Stimulated activated naive CD8-positive, alpha-beta T cell treated with anti-CD3 and anti-CD28 coated beads, Interleukin-15, Interleukin-2, amounts not matched to agents 100 ng/mL and 50 ng/mL, for 24 hours (primary cell): ENCODE measurements around the gene GPR82.
"Not testable (repeated sequence)": the region's sequence is repeated elsewhere in the genome, so short reads cannot be mapped to it uniquely, and the experiment has no call there.

Source experiments
- H3K27ac Mint-ChIP-seq: one replicate; pipeline ENCODE4 v1.8.0; 2021; ENCODE audit warnings: mild to moderate bottlenecking, mixed read lengths
- H3K27me3 Mint-ChIP-seq: one replicate; pipeline ENCODE4 v1.8.0; 2021; ENCODE audit warnings: mixed read lengths
- H3K36me3 Mint-ChIP-seq: one replicate; pipeline ENCODE4 v1.8.0; 2021; ENCODE audit warnings: low read depth, mixed read lengths
- H3K4me1 Mint-ChIP-seq: one replicate; pipeline ENCODE4 v1.8.0; 2021; ENCODE audit warnings: low read depth, mixed read lengths
- H3K4me3 Mint-ChIP-seq: one replicate; pipeline ENCODE4 v1.8.0; 2021; ENCODE audit warnings: mild to moderate bottlenecking, mixed read lengths
- H3K9me3 Mint-ChIP-seq: one replicate; pipeline ENCODE4 v1.8.0; 2021; ENCODE audit warnings: mixed read lengths

Gene GPR82

DNA sequence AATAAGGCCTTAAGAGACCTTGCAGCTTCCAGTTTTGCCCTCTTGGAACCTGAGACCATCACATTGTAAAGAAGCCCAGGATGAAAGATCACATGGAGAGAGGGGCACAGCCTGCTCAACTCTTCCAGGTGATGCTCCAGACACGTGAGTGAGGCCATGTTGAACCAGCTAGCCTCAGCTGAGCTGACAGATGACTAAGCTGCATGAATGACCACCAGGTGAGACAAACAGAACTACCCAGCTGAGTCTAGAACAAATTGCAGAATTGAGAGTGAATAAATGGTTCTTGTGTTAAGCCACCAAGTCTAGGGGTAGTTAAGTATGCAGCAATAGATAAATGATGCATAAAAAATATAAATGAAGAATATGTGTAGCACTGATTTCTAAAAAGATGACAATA is 16.8 kb upstream of the GPR82 start:
- Mint-ChIP-seq H3K4me3 (no peak overlapping the region), H3K4me1 (peaks cover 72% of the 10 kb centered on the region), H3K27ac (no peak overlapping the region), H3K36me3 (peaks cover 3% of the 10 kb centered on the region), H3K27me3 (no peaks in the 10 kb centered on the region), H3K9me3 (no peaks in the 10 kb centered on the region)

DNA sequence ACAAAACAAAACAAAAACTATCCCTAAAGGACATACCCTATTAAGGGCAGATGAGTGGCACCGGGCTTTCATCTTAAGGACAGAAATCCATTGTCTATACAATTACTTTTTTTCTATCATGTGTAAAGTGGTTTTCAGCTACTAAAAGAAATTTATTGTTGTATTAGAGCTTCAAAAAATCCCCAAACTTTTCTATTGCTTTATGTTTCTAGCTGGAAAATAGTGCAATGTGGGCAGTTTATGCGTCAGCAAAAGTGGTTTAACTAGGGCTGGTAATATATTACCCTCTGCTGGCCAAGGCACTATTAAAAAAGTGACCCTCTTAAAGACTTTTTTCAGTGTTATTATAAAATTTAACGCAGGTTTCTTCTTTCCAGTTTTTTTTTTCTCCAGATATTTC is 15.5 kb upstream of the GPR82 start:
- H3K27ac Mint-ChIP-seq: no peak overlapping the region
- H3K4me3 Mint-ChIP-seq: no peak overlapping the region
- peaks cover 3% of the 10 kb centered on the region for H3K36me3 Mint-ChIP-seq
- no peaks in the 10 kb centered on the region for H3K27me3 Mint-ChIP-seq
- H3K4me1 Mint-ChIP-seq: peaks cover 65% of the 10 kb centered on the region
- no peaks in the 10 kb centered on the region for H3K9me3 Mint-ChIP-seq

DNA sequence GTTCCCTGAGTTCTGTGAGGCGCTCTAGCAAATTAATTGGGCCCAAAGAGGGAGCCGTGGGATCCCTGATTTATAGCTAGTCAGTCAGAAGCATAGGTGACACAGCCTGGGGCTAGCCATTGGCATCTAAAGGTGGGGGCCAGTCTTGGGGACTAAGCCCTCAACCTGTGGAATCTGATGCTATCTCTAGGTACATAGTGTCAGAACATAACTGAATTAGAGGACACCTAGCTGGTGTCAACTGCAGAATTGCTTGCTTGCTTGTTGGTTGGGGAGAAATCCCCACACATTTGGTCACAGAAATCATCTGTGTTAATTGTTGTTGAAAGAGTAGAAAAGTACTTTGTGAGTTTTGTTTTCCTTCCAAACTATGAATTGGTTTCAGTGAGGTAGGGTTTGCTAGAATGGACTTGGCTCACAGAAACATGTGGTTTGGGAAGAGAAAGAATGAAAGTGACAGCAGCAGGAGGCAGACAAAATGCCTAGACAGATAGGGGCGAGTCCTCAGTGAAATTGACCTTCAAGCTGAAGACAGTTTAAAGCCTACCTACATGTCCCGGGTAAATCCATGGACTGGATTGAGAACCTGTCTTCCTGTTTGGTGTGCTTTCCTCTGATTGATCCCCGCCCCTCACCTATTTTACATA is 12.8 kb upstream of the GPR82 start:
- H3K36me3 Mint-ChIP-seq: peaks cover 6% of the 10 kb centered on the region
- H3K9me3 Mint-ChIP-seq: no peaks in the 10 kb centered on the region
- H3K4me3 Mint-ChIP-seq: no peak overlapping the region
- H3K27ac Mint-ChIP-seq: peak overlapping the region; percentile 37
- no peaks in the 10 kb centered on the region for H3K27me3 Mint-ChIP-seq
- peaks cover 48% of the 10 kb centered on the region for H3K4me1 Mint-ChIP-seq

GRCh38 chrX:41716222-41716621 is 7.8 kb upstream of the GPR82 start:
- Mint-ChIP-seq H3K27ac (no peak overlapping the region), H3K9me3 (peaks cover 10% of the 10 kb centered on the region), H3K36me3 (peaks cover 38% of the 10 kb centered on the region), H3K27me3 (no peaks in the 10 kb centered on the region), H3K4me3 (no peak overlapping the region), H3K4me1 (peaks cover 49% of the 10 kb centered on the region)

GRCh38 chrX:41716767-41717473 is 7.1 kb upstream of the GPR82 start:
- H3K4me3 Mint-ChIP-seq: no peak overlapping the region
- H3K27ac Mint-ChIP-seq: peak overlapping the region; percentile 68
- H3K4me1 Mint-ChIP-seq: peaks cover 51% of the 10 kb centered on the region
- peaks cover 10% of the 10 kb centered on the region for H3K9me3 Mint-ChIP-seq
- no peaks in the 10 kb centered on the region for H3K27me3 Mint-ChIP-seq
- peaks cover 38% of the 10 kb centered on the region for H3K36me3 Mint-ChIP-seq

GRCh38 chrX:41718481-41719235 is 5.3 kb upstream of the GPR82 start:
- Mint-ChIP-seq H3K4me3 (no peak overlapping the region), H3K4me1 (peaks cover 65% of the 10 kb centered on the region), H3K36me3 (peaks cover 40% of the 10 kb centered on the region), H3K9me3 (peaks cover 13% of the 10 kb centered on the region), H3K27ac (no peak overlapping the region), H3K27me3 (no peaks in the 10 kb centered on the region)

DNA sequence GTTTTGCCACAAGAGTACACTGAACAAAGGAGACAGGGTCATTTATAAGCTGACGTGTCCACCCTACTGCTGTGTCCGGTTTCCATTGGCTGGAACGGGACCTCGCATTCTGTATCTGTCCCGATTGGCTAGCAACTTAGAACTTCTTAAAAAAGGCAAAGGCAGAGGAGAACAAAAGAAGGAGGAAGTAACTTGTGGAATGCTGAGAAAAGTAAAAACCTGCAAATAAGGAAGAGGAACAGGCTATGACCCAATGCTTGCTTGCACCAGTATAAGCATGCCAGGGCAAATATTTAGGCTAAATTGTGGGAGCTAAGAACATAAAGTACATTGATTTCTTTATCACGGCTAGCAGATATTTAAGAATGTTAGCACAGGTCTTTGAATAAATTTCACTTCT is 4.4 kb upstream of the GPR82 start:
- Mint-ChIP-seq H3K4me3 (peak overlapping the region; percentile 30), H3K27ac (peak overlapping the region; percentile 91), H3K4me1 (peaks cover 72% of the 10 kb centered on the region), H3K9me3 (peaks cover 13% of the 10 kb centered on the region), H3K36me3 (peaks cover 38% of the 10 kb centered on the region)
- H3K27me3 Mint-ChIP-seq: not testable (repeated sequence)

GRCh38 chrX:41720125-41720779 is 3.7 kb upstream of the GPR82 start:
- Mint-ChIP-seq H3K36me3 (peaks cover 38% of the 10 kb centered on the region), H3K9me3 (peaks cover 13% of the 10 kb centered on the region), H3K4me1 (peaks cover 73% of the 10 kb centered on the region), H3K4me3 (no peak overlapping the region), H3K27ac (peak overlapping the region; percentile 91), H3K27me3 (no peaks in the 10 kb centered on the region)

DNA sequence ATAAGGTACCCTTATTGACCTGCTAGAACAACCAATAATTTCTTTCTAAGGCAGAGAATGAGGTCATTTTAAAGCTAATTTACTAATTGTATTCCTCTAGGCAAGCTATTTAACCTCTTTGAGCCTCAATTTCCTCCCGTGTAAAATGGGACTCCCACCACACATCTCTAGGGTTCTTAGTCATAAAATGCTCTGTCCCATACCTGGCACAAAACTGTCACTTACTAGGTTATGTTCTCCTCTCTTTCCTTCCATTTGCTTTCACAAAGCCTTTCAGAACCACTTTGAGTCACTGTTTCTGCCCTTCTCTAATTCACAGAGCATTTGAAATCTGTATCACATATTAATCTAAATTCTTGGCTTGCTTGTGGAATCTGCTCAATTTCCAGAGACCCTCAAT is 2.4 kb upstream of the GPR82 start:
- no peaks in the 10 kb centered on the region for H3K27me3 Mint-ChIP-seq
- H3K4me1 Mint-ChIP-seq: peaks cover 65% of the 10 kb centered on the region
- peaks cover 13% of the 10 kb centered on the region for H3K9me3 Mint-ChIP-seq
- peaks cover 38% of the 10 kb centered on the region for H3K36me3 Mint-ChIP-seq
- H3K27ac Mint-ChIP-seq: peak overlapping the region; percentile 85
- peak overlapping the region; percentile 20 for H3K4me3 Mint-ChIP-seq

DNA sequence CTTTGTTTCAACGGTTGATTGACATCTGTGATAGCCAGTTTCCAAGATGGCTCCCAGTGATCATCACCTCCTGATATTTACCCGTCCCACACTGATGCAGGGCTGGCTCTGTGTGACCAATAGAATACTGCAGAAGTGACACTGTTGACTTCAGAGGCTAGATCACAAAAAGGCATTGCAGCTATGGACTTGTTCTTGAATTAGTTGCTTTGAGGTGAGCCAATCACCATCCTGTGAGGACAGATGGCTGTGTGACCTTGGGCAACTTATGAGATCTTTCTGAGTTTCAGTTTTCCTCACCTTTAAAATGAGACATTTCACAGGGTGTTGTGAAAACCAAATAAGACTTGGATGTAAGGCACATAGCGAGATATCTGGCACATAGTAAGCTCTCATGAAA is 1.8 kb upstream of the GPR82 start:
- Mint-ChIP-seq H3K36me3 (peaks cover 36% of the 10 kb centered on the region), H3K9me3 (peaks cover 7% of the 10 kb centered on the region), H3K4me1 (peaks cover 59% of the 10 kb centered on the region), H3K4me3 (peak overlapping the region; percentile 35), H3K27ac (peak overlapping the region; percentile 85), H3K27me3 (no peaks in the 10 kb centered on the region)

DNA sequence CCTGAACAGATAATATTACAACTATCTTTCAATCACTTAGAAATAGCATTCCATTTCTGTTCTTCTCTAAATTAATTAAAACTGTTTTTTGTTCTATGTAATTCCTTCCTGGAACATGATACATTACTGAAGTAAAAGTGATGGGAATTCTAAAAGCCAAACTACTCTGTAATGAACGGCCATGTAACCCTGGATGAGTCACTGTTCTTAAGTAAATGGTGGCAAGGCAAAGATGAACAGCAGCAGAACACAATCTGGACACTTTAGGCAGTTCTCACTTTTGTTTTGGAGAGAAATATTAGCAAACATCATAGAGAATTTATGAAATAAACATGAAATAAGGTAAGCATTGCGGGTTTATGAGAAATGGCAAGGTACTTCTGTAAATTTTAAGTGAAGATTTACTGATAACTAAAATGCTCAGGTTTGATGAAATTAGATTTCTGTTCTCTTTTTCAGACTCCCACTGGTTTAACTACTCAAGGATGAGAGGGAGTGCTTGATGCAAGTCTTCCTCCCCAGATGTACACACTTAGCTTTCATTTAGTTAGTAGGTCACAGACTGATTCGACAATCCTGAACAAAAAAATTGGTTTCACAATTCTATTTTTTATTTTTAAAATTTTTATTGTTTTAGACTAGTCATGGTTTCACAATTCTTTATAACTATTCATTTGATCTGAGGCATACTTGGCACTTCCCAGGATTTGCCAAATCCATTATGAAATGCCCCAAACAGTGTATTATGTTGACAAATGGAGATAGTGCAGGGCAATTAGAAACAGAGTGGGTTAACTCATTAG is 964 bp upstream of the GPR82 start:
- Mint-ChIP-seq H3K27me3 (no peaks in the 10 kb centered on the region), H3K9me3 (peaks cover 4% of the 10 kb centered on the region), H3K27ac (peak overlapping the region; percentile 85), H3K4me1 (peaks cover 58% of the 10 kb centered on the region), H3K4me3 (peak overlapping the region; percentile 2), H3K36me3 (peaks cover 33% of the 10 kb centered on the region)

DNA sequence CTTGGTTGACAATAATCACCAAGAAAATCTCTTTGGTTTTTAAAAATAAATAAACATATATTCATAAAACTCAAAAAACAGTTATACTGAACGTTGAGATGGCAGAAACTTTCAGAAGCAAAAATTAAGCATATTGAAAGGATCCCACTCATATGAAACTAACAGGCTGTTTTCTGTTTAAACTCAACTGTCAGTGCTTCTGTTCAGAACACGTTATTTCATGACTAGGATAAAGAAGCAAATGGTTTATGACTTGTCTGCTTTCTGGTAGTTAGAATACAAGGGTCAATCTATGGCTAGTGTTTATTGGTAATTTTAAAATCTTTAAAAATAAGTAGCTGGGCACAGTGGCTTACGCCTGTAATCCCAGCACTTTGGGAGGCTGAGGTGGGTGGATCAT is 4.1 kb downstream of the GPR82 start:
- H3K4me1 Mint-ChIP-seq: peaks cover 37% of the 10 kb centered on the region
- H3K36me3 Mint-ChIP-seq: peaks cover 6% of the 10 kb centered on the region
- no peaks in the 10 kb centered on the region for H3K27me3 Mint-ChIP-seq
- H3K9me3 Mint-ChIP-seq: no peaks in the 10 kb centered on the region
- no peak overlapping the region for H3K4me3 Mint-ChIP-seq
- no peak overlapping the region for H3K27ac Mint-ChIP-seq

DNA sequence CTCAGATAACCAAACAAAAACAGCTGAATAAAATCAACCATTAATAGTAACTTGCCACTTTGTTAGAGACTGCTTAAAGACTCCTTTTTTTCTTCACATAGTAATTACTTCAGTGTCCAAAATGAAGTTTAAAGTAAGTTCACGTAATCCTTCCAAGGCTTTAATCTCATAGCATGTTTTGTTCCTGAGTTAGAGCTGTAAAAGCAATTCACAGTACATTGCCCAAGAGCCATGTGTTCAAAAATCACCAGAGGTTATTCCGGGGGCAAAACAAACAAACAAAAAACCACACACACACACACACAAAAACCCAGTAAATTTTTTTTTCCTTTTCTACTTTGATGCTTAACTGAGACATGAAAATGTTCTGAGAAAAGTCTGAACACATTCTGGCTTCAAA is 6.1 kb downstream of the GPR82 start:
- H3K4me3 Mint-ChIP-seq: no peak overlapping the region
- H3K36me3 Mint-ChIP-seq: peaks cover 6% of the 10 kb centered on the region
- no peaks in the 10 kb centered on the region for H3K9me3 Mint-ChIP-seq
- H3K27ac Mint-ChIP-seq: no peak overlapping the region
- H3K27me3 Mint-ChIP-seq: no peaks in the 10 kb centered on the region
- peaks cover 36% of the 10 kb centered on the region for H3K4me1 Mint-ChIP-seq

GRCh38 chrX:41732260-41732659 is 8.3 kb downstream of the GPR82 start:
- Mint-ChIP-seq H3K27ac (no peak overlapping the region), H3K36me3 (peaks cover 2% of the 10 kb centered on the region), H3K4me1 (peaks cover 47% of the 10 kb centered on the region), H3K27me3 (no peaks in the 10 kb centered on the region), H3K9me3 (no peaks in the 10 kb centered on the region), H3K4me3 (no peak overlapping the region)
